CD4-positive, alpha-beta T cell (primary cell): ENCODE data around the gene IMMP1L. TPM values are rescaled to one million over a fixed set of nuclear protein-coding genes. Genes with fewer than 3 reads are reported as not detected.

Experiments used
- ATAC-seq: fragments of 200-7000 bp; cut with Tn5 transposase; one replicate; pipeline ENCODE4 v1.10.0; 2022; ENCODE audit warnings: mild to moderate bottlenecking; ENCODE audit not compliant: poor library complexity
- CTCF ChIA-PET: fragments of 350-600 bp; sonication (Branson Sonifier 250); formaldehyde crosslinking; loops from one replicate; lab custom pipeline; 2021; ENCODE audit warnings: antibody characterized with exemption, inconsistent platforms; lab: Charles Lee
- POLR2A ChIA-PET: fragments of 350-600 bp; sonication (Branson Sonifier 250); formaldehyde crosslinking; loops from one replicate; lab custom pipeline; 2021; ENCODE audit warnings: antibody characterized with exemption, inconsistent platforms; lab: Charles Lee
- DNase-seq, 14 experiments: peaks; one replicate each; pipeline ENCODE4 v3.0.0-alpha.2; 2013 to 2020; ENCODE audit warnings: mixed read lengths in 2 of 14
- H3K27ac ChIP-seq, 2 donors: one replicate each; pipeline versions ENCODE4 v1.5.1 to v1.7.0; 2013; ENCODE audit warnings: low read length in 2 of 2, low read depth in 1 of 2, mild to moderate bottlenecking in 1 of 2
- H3K27me3 ChIP-seq, 2 experiments: 1 replicate in 1 of 2; 2 replicates in 1 of 2; pipeline versions ENCODE4 v1.6.1 to v1.7.0; 2013; ENCODE audit warnings: low read length in 2 of 2, control low read depth in 1 of 2, mild to moderate bottlenecking in 1 of 2, moderate library complexity in 1 of 2; ENCODE audit not compliant: insufficient read depth in 2 of 2, control insufficient read depth in 1 of 2
- H3K36me3 ChIP-seq: one replicate; pipeline ENCODE4 v1.6.1; 2013; ENCODE audit warnings: low read length, control low read depth; ENCODE audit not compliant: insufficient read depth
- H3K4me1 ChIP-seq: one replicate; pipeline ENCODE4 v1.6.1; 2013; ENCODE audit warnings: low read length, control low read depth; ENCODE audit not compliant: insufficient read depth
- H3K4me3 ChIP-seq: one replicate; pipeline ENCODE4 v1.5.1; 2013; ENCODE audit warnings: mild to moderate bottlenecking, low read length, moderate library complexity
- H3K9me3 ChIP-seq, 2 experiments: 1 replicate in 1 of 2; 2 replicates in 1 of 2; pipeline versions ENCODE4 v1.6.1 to v1.7.0; 2013; ENCODE audit warnings: low read length in 2 of 2, mild to moderate bottlenecking in 2 of 2, control low read depth in 1 of 2, moderate library complexity in 1 of 2; ENCODE audit not compliant: control insufficient read depth in 1 of 2, insufficient read depth in 1 of 2
- H3K27ac Mint-ChIP-seq: one replicate; pipeline ENCODE4 v1.8.0; 2020; ENCODE audit warnings: mixed read lengths
- H3K27me3 Mint-ChIP-seq: one replicate; pipeline ENCODE4 v1.8.0; 2021; ENCODE audit warnings: mixed read lengths
- H3K36me3 Mint-ChIP-seq: one replicate; pipeline ENCODE4 v1.8.0; 2021; ENCODE audit warnings: low read depth, mixed read lengths
- H3K4me1 Mint-ChIP-seq: one replicate; pipeline ENCODE4 v1.8.0; 2021; ENCODE audit warnings: low read depth, mixed read lengths
- H3K4me3 Mint-ChIP-seq: one replicate; pipeline ENCODE4 v1.8.0; 2020; ENCODE audit warnings: mild to moderate bottlenecking, mixed read lengths
- H3K9me3 Mint-ChIP-seq: one replicate; pipeline ENCODE4 v1.8.0; 2020; ENCODE audit warnings: mixed read lengths
- intact Hi-C, 2 experiments: fragments of 100-400 bp; cut with DNase I in 1 of 2; cut with micrococcal nuclease in 1 of 2; formaldehyde crosslinking; loops; one replicate each; pipeline versions ENCODE4 v1.15.1 to v1.9.0; 2023 to 2025; cut with DNase I, micrococcal nuclease
- total RNA-seq, 174 experiments: library from RNA in 2 of 174; stranded (reverse) in 2 of 174; gene quantifications; one replicate each; pipeline ENCODE4 v1.2.3 and lab custom pipeline; 2021 to 2026
- TF ChIP-seq, protein P1 (sequence below): fragments of 200-600 bp; IDR thresholded peaks from one replicate; pipeline ENCODE4 v1.8.0; 2022; ENCODE audit warnings: antibody characterized with exemption, mild to moderate bottlenecking

IMMP1L gene
- total RNA-seq, 2 experiments from 2014 or later, result 6.0 to 6.9 TPM

DNA sequence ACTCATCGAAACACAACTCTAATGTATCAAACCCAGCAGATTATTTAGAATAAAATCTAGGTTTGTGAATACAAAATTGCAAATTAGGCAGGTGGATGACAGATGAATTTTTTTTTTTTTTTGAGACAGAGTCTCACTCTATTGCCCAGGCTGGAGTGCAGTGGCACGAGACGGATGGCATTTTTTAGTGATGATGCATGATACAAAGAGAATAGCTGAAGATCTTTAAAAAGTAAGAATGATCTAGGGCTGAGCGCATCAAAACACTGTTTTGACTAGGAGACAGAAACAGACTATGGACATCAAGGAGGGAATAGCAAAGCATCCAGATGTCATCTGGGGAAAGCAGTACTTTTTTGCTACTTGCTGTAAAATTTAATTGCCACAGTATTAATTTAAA lies 63.8 kb downstream of the IMMP1L start:
- Histone ChIP-seq H3K27ac (no peak overlapping the region), H3K36me3 (no peaks in the 10 kb centered on the region), H3K9me3 (no peaks in the 10 kb centered on the region), H3K27me3 (no peaks in the 10 kb centered on the region), H3K4me3 (no peak overlapping the region), H3K4me1 (no peaks in the 10 kb centered on the region)
- Mint-ChIP-seq H3K4me1 (no peaks in the 10 kb centered on the region), H3K9me3 (no peaks in the 10 kb centered on the region), H3K27ac (no peak overlapping the region), H3K27me3 (no peaks in the 10 kb centered on the region), H3K36me3 (peaks cover 34% of the 10 kb centered on the region), H3K4me3 (no peak overlapping the region)
- intact Hi-C loops, result no loop called here
- TF ChIP-seq, protein P1, sequence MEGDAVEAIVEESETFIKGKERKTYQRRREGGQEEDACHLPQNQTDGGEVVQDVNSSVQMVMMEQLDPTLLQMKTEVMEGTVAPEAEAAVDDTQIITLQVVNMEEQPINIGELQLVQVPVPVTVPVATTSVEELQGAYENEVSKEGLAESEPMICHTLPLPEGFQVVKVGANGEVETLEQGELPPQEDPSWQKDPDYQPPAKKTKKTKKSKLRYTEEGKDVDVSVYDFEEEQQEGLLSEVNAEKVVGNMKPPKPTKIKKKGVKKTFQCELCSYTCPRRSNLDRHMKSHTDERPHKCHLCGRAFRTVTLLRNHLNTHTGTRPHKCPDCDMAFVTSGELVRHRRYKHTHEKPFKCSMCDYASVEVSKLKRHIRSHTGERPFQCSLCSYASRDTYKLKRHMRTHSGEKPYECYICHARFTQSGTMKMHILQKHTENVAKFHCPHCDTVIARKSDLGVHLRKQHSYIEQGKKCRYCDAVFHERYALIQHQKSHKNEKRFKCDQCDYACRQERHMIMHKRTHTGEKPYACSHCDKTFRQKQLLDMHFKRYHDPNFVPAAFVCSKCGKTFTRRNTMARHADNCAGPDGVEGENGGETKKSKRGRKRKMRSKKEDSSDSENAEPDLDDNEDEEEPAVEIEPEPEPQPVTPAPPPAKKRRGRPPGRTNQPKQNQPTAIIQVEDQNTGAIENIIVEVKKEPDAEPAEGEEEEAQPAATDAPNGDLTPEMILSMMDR, result no peak
- ChIA-PET CTCF (no interaction called here), POLR2A (no interaction called here)
- ATAC-seq (no peak), DNase-seq (no peak)

DNA sequence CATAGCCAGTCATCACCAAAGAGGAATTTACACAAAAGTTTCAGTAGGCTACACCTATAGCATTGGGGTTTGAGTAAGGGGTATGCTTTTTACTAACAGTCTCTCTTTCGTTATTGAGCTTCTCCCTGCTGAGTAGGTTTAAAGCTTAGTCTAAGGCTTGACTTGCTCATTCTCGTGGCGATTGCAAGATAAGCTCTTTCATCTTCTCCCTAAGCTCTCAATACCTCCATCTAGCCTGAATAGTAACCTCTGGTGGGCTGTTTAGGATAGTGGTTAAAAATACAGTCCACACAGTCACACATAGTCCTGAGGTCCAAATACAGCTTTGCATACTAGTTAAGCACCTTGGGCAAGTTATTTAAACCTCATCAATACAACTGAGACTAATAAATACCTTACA lies 65.6 kb downstream of the IMMP1L start:
- no peak overlapping the region for H3K27ac Mint-ChIP-seq
- no peak overlapping the region for H3K27ac ChIP-seq
- ChIA-PET CTCF (no interaction called here), POLR2A (interaction anchor here (0.6 kb wide), 1 partner anchor 10 kb away, joined by 3 read pairs; no protein-coding TSS in a partner anchor)
- H3K27me3 ChIP-seq, result no peaks in the 10 kb centered on the region
- peaks cover 28% of the 10 kb centered on the region for H3K36me3 Mint-ChIP-seq
- no peaks in the 10 kb centered on the region for H3K36me3 ChIP-seq
- H3K9me3 ChIP-seq, result no peaks in the 10 kb centered on the region
- no peaks in the 10 kb centered on the region for H3K4me1 ChIP-seq
- TF ChIP-seq, protein P1, result no peak
- no peak overlapping the region for H3K4me3 ChIP-seq
- ATAC-seq (no peak), DNase-seq (no peak)
- no peaks in the 10 kb centered on the region for H3K9me3 Mint-ChIP-seq
- H3K4me3 Mint-ChIP-seq, result no peak overlapping the region
- intact Hi-C loops, result no loop called here
- H3K27me3 Mint-ChIP-seq, result no peaks in the 10 kb centered on the region
- no peaks in the 10 kb centered on the region for H3K4me1 Mint-ChIP-seq

DNA sequence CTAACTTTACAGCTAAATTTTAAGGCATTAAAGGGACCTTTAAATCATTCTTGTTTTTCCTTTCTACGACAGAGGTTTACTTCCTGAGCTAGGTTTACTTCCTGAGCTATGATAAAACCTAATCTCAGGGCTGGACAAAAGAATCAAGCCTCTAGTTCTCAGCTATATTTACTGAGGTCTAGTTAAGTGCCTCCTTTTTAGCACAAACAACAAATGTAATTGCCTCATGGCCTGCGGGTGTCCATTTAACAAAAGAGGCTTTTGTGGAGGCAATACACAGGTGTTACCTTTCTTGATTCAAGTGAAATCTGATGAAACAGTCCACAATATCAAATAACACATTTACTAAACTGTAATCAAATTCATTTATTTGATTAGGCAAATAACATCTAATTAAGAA lies 67.3 kb downstream of the IMMP1L start:
- ATAC-seq (no peak), DNase-seq (no peak)
- Histone ChIP-seq H3K27ac (no peak overlapping the region), H3K27me3 (no peaks in the 10 kb centered on the region), H3K4me3 (no peak overlapping the region), H3K9me3 (no peaks in the 10 kb centered on the region), H3K36me3 (no peaks in the 10 kb centered on the region), H3K4me1 (no peaks in the 10 kb centered on the region)
- intact Hi-C loops, result no loop called here
- ChIA-PET POLR2A (no interaction called here), CTCF (no interaction called here)
- TF ChIP-seq, protein P1, result no peak
- peaks cover 2% of the 10 kb centered on the region for H3K9me3 Mint-ChIP-seq
- H3K27ac Mint-ChIP-seq, result no peak overlapping the region
- H3K27me3 Mint-ChIP-seq, result no peaks in the 10 kb centered on the region
- H3K4me3 Mint-ChIP-seq, result no peak overlapping the region
- peaks cover under 1% of the 10 kb centered on the region for H3K4me1 Mint-ChIP-seq
- H3K36me3 Mint-ChIP-seq, result peaks cover 13% of the 10 kb centered on the region
